ENCODE data around the gene CREBZF. TPM values are rescaled to one million over a fixed set of nuclear protein-coding genes. Genes with fewer than 3 reads are reported as not detected.

Gene CREBZF
- polyA plus RNA-seq, 1 donor from 2014 or later = 264 TPM

DNA sequence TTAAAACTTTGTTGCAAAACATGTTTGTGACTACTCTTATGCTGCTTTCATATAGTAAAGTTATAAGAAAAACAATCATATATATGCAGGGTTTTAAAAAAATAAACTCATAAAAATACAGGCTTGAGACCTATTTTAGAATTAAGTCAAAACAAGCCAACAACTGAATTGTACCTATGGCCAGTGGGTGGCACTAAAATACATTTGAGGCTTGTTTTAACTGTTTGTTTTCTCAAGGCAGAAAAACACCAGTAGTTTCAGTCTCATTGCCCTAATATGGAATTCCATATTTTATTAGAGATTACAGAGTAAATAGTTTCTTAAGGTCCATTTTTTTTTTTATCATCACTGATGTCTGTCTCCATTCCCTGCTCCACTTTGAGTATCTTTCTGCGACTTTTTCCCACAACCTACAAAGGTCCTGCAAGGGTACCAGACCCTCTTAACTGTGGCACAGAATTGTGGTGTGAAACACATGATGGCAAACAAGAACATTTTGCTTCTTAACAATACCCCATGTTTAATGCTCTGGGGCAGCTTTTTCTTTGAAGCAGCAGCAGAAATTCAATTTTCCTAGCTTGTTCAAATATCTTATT, 29.6 kb upstream of the CREBZF start:
- Histone ChIP-seq H3K4me2 (ENCODE audit: low read length) (no peak overlapping the region), H3F3A (ENCODE audit: insufficient read depth, low read length, poor library complexity, severe bottlenecking) (no peaks in the 10 kb centered on the region), H4K20me1 (ENCODE audit: insufficient read depth) (no peaks in the 10 kb centered on the region), H3K4me3 (ENCODE audit: low read length) (no peak overlapping the region), H3K79me2 (replicated peaks; ENCODE audit: insufficient read depth, low read length) (no peaks in the 10 kb centered on the region), H3K36me3 (ENCODE audit: insufficient read depth, low read length) (no peaks in the 10 kb centered on the region), H2AFZ (ENCODE audit: low read depth, low read length) (no peak overlapping the region), H3K9me2 (ENCODE audit: insufficient read depth, low read length) (no peaks in the 10 kb centered on the region), H3K27me3 (ENCODE audit: insufficient read depth, low read depth, low read length) (no peaks in the 10 kb centered on the region), H3K27ac (ENCODE audit: low read length) (no peak overlapping the region), H3K9ac (ENCODE audit: low read length) (no peak overlapping the region), H3K9me3 (ENCODE audit: low read length) (no peaks in the 10 kb centered on the region)
- TF ChIP-seq EZH2 (IDR thresholded peaks at IDR 0.05; ENCODE audit: borderline replicate concordance, insufficient read depth, low read length, poor library complexity, severe bottlenecking) (no peak), POLR2AphosphoS5 (IDR thresholded peaks at IDR 0.05) (no peak), RAD21 (conservative IDR thresholded peaks at IDR 0.05) (peak; percentile 62), EP300 (conservative IDR thresholded peaks at IDR 0.05; ENCODE audit: poor library complexity, severe bottlenecking) (no peak), TAF1 (IDR thresholded peaks at IDR 0.05; ENCODE audit: low read depth) (no peak), MXI1 (conservative IDR thresholded peaks at IDR 0.05; ENCODE audit: poor library complexity, severe bottlenecking) (no peak), SMC3 (conservative IDR thresholded peaks at IDR 0.05; ENCODE audit: poor library complexity) (peak; percentile 61)
- TF ChIP-seq, protein P1, sequence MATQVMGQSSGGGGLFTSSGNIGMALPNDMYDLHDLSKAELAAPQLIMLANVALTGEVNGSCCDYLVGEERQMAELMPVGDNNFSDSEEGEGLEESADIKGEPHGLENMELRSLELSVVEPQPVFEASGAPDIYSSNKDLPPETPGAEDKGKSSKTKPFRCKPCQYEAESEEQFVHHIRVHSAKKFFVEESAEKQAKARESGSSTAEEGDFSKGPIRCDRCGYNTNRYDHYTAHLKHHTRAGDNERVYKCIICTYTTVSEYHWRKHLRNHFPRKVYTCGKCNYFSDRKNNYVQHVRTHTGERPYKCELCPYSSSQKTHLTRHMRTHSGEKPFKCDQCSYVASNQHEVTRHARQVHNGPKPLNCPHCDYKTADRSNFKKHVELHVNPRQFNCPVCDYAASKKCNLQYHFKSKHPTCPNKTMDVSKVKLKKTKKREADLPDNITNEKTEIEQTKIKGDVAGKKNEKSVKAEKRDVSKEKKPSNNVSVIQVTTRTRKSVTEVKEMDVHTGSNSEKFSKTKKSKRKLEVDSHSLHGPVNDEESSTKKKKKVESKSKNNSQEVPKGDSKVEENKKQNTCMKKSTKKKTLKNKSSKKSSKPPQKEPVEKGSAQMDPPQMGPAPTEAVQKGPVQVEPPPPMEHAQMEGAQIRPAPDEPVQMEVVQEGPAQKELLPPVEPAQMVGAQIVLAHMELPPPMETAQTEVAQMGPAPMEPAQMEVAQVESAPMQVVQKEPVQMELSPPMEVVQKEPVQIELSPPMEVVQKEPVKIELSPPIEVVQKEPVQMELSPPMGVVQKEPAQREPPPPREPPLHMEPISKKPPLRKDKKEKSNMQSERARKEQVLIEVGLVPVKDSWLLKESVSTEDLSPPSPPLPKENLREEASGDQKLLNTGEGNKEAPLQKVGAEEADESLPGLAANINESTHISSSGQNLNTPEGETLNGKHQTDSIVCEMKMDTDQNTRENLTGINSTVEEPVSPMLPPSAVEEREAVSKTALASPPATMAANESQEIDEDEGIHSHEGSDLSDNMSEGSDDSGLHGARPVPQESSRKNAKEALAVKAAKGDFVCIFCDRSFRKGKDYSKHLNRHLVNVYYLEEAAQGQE (IDR thresholded peaks at IDR 0.05; ENCODE audit: borderline replicate concordance) = no peak
- TF ChIP-seq, protein P2, sequence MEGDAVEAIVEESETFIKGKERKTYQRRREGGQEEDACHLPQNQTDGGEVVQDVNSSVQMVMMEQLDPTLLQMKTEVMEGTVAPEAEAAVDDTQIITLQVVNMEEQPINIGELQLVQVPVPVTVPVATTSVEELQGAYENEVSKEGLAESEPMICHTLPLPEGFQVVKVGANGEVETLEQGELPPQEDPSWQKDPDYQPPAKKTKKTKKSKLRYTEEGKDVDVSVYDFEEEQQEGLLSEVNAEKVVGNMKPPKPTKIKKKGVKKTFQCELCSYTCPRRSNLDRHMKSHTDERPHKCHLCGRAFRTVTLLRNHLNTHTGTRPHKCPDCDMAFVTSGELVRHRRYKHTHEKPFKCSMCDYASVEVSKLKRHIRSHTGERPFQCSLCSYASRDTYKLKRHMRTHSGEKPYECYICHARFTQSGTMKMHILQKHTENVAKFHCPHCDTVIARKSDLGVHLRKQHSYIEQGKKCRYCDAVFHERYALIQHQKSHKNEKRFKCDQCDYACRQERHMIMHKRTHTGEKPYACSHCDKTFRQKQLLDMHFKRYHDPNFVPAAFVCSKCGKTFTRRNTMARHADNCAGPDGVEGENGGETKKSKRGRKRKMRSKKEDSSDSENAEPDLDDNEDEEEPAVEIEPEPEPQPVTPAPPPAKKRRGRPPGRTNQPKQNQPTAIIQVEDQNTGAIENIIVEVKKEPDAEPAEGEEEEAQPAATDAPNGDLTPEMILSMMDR (IDR thresholded peaks at IDR 0.05; ENCODE audit: poor library complexity, severe bottlenecking) = peak; percentile 60

DNA sequence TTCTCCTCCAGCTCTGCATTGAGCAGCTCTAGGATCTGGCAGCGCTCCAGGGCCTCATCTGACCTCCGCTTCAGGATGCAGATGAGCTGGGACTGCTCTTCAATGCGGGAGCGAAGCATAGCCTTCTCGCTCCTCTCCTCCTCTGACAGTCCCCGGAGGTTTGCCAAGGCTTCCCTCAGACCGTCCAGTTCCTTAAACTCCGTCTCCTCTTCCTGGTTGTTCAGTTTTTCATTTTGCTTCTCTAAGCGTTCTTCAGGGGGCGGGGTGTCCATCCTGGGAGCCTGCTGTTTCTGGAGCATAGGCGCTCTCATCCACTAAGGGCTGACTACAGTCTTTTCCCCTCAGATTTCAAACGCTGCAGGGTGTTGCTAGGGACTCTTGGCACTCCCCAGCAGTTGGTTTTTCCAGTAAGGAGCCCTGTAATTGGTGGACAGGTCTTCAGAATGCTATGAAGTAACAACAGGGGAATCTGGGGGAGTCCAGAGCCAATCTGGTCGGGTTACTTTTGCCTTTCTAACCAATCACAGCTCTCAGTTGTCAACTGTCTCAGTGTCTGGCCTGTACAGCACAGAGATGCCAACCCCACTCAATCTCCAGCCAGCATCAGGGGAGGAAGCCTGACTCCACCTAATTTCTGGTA, 21.0 kb upstream of the CREBZF start, which contains the start of gene CCDC89:
CCDC89 (minus strand) TSS at position 376 of the 640 bp plus-strand sequence; CDS start at position 311, 65 bp downstream.
- H2AFZ ChIP-seq (ENCODE audit: low read depth, low read length) = no peak within 1 kb of the TSS
- H3K27ac ChIP-seq (ENCODE audit: low read length) = no peak within 1 kb of the TSS
- H3K36me3 ChIP-seq (ENCODE audit: insufficient read depth, low read length) = no peaks in the 10 kb centered on the region
- no peaks in the 10 kb centered on the region for H3K27me3 ChIP-seq (ENCODE audit: insufficient read depth, low read depth, low read length)
- H3F3A ChIP-seq (ENCODE audit: insufficient read depth, low read length, poor library complexity, severe bottlenecking) = no peaks in the 10 kb centered on the region
- H3K9ac ChIP-seq (ENCODE audit: low read length) = no peak within 1 kb of the TSS
- no peaks in the 10 kb centered on the region for H3K79me2 ChIP-seq (replicated peaks; ENCODE audit: insufficient read depth, low read length)
- TF ChIP-seq MXI1 (conservative IDR thresholded peaks at IDR 0.05; ENCODE audit: poor library complexity, severe bottlenecking) (no peak), EZH2 (IDR thresholded peaks at IDR 0.05; ENCODE audit: borderline replicate concordance, insufficient read depth, low read length, poor library complexity, severe bottlenecking) (no peak), POLR2AphosphoS5 (IDR thresholded peaks at IDR 0.05) (no peak), TAF1 (IDR thresholded peaks at IDR 0.05; ENCODE audit: low read depth) (no peak)
- TF ChIP-seq, protein P2 (IDR thresholded peaks at IDR 0.05; ENCODE audit: poor library complexity, severe bottlenecking) = no peak
- TF ChIP-seq, protein P1 (IDR thresholded peaks at IDR 0.05; ENCODE audit: borderline replicate concordance) = no peak
- H4K20me1 ChIP-seq (ENCODE audit: insufficient read depth) = no peaks in the 10 kb centered on the region
- no peak within 1 kb of the TSS for H3K4me2 ChIP-seq (ENCODE audit: low read length)
- H3K9me3 ChIP-seq (ENCODE audit: low read length) = no peaks in the 10 kb centered on the region
- no peaks in the 10 kb centered on the region for H3K9me2 ChIP-seq (ENCODE audit: insufficient read depth, low read length)
- no peak within 1 kb of the TSS for H3K4me3 ChIP-seq (ENCODE audit: low read length)

Measured in neural cell (in vitro differentiated cells).